Smooth muscle cell (in vitro differentiated cells): Measurements from ENCODE around the gene HS3ST5. TPM values are rescaled to one million over a fixed set of nuclear protein-coding genes. Genes with fewer than 3 reads are reported as not detected.

Source experiments
- DNase-seq: peaks from one replicate; lab custom pipeline; 2025; ENCODE audit not compliant: unreplicated experiment; lab: John Stamatoyannopoulos, UW
- H2AFZ ChIP-seq: fragments of 200-600 bp; sonication (generic); 2 replicates; pipeline ENCODE4 v1.6.0; 2016; ENCODE audit warnings: antibody characterized with exemption, low read depth, mild to moderate bottlenecking
- H3F3A ChIP-seq: fragments of 200-600 bp; sonication (generic); 2 replicates; pipeline ENCODE4 v1.6.0; 2017; ENCODE audit warnings: antibody characterized with exemption, low read depth
- H3K27ac ChIP-seq: fragments of 200-600 bp; sonication (generic); 2 replicates; pipeline ENCODE4 v1.5.1; 2016; ENCODE audit warnings: low read depth, mild to moderate bottlenecking
- H3K27me3 ChIP-seq: fragments of 200-600 bp; sonication (generic); 2 replicates; pipeline ENCODE4 v1.6.1; 2016; ENCODE audit warnings: low read depth, mild to moderate bottlenecking
- H3K36me3 ChIP-seq: fragments of 200-600 bp; sonication (generic); 2 replicates; pipeline ENCODE4 v1.5.1; 2016; ENCODE audit warnings: low read depth
- H3K4me1 ChIP-seq: fragments of 200-600 bp; sonication (generic); 2 replicates; pipeline ENCODE4 v1.5.1; 2016; ENCODE audit warnings: low read depth
- H3K4me2 ChIP-seq: fragments of 200-600 bp; sonication (generic); 2 replicates; pipeline ENCODE4 v1.6.0; 2016; ENCODE audit warnings: mild to moderate bottlenecking
- H3K4me3 ChIP-seq: fragments of 200-600 bp; sonication (generic); 2 replicates; pipeline ENCODE4 v1.5.1; 2016; ENCODE audit warnings: mild to moderate bottlenecking
- H3K79me2 ChIP-seq: fragments of 200-600 bp; sonication (generic); 2 replicates; pipeline ENCODE4 v1.6.0; 2016; ENCODE audit warnings: low read depth, mild to moderate bottlenecking
- H3K9ac ChIP-seq: fragments of 200-600 bp; sonication (generic); 2 replicates; pipeline ENCODE4 v1.6.0; 2016; ENCODE audit warnings: low read depth
- H3K9me3 ChIP-seq: fragments of 200-600 bp; sonication (generic); replicated peaks from 2 replicates; pipeline ENCODE4 v1.5.1; 2016; ENCODE audit warnings: low read depth
- H4K20me1 ChIP-seq: fragments of 200-600 bp; sonication (generic); 2 replicates; pipeline ENCODE4 v1.6.0; 2016; ENCODE audit warnings: low read depth
- WGBS: methylation state at CpG from one replicate; pipeline ENCODE4 v1.1.7; 2016; ENCODE audit warnings: low lambda C conversion rate; 5-methylcytosine and 5-hydroxymethylcytosine counted together
- polyA plus RNA-seq: library from polyadenylated mRNA; unstranded; fragments of >200 nt; fragmentation: Nextera tagmentation; extraction: Ambion mirVana; gene quantifications from 2 replicates; pipeline ENCODE4 v1.2.1, GENCODE V29; 2016
- total RNA-seq: library from RNA; depleted of rRNA; stranded (reverse); fragments of >200 nt; gene quantifications from 2 replicates; pipeline ENCODE4 v1.2.3, GENCODE V29; 2014
- TF ChIP-seq, protein P1 (sequence below): fragments of 200-600 bp; sonication (generic); IDR thresholded peaks from 2 replicates; pipeline ENCODE4 v1.5.1; 2017; ENCODE audit warnings: borderline replicate concordance, mild to moderate bottlenecking, antibody characterized with exemption; ENCODE audit not compliant: insufficient read depth, poor library complexity, severe bottlenecking

The HS3ST5 gene
- total and polyA plus RNA-seq, 2 experiments from 2014 or later: 0.18 to 0.25 TPM

DNA sequence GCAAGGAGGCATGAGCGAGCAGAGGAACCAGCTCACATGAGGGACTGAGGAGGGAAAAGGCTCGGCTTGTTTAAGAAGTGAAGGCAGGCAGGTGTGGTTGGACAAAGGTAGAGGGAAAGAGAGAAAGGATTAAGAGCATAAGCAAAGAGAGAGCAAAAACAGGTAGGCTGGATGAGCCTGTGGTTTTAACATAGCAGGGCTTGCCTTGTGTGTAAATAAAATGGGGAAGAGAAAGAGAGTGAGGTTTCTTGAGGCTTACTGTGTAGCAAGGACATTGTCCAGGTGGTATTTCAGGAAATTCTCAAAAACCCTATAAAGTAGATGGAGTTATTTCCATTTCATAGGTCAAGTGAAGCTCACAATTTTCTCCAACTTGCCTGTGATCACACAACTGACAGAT, 278.0 kb downstream of the HS3ST5 start:
- H3K27ac ChIP-seq: no peak overlapping the region
- H3K9me3 ChIP-seq: no peaks in the 10 kb centered on the region
- no peak for DNase-seq
- no peaks in the 10 kb centered on the region for H4K20me1 ChIP-seq
- TF ChIP-seq, protein P1, sequence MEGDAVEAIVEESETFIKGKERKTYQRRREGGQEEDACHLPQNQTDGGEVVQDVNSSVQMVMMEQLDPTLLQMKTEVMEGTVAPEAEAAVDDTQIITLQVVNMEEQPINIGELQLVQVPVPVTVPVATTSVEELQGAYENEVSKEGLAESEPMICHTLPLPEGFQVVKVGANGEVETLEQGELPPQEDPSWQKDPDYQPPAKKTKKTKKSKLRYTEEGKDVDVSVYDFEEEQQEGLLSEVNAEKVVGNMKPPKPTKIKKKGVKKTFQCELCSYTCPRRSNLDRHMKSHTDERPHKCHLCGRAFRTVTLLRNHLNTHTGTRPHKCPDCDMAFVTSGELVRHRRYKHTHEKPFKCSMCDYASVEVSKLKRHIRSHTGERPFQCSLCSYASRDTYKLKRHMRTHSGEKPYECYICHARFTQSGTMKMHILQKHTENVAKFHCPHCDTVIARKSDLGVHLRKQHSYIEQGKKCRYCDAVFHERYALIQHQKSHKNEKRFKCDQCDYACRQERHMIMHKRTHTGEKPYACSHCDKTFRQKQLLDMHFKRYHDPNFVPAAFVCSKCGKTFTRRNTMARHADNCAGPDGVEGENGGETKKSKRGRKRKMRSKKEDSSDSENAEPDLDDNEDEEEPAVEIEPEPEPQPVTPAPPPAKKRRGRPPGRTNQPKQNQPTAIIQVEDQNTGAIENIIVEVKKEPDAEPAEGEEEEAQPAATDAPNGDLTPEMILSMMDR: no peak
- H3K9ac ChIP-seq: no peak overlapping the region
- H3K27me3 ChIP-seq: no peaks in the 10 kb centered on the region
- H3K4me2 ChIP-seq: no peak overlapping the region
- no peak overlapping the region for H3K4me3 ChIP-seq
- H3K79me2 ChIP-seq: no peaks in the 10 kb centered on the region
- no peaks in the 10 kb centered on the region for H3K4me1 ChIP-seq
- no peaks in the 10 kb centered on the region for H3F3A ChIP-seq
- 91% methylated on average over 2 of the region's 2 CpGs for WGBS
- H2AFZ ChIP-seq: no peak overlapping the region
- no peaks in the 10 kb centered on the region for H3K36me3 ChIP-seq

DNA sequence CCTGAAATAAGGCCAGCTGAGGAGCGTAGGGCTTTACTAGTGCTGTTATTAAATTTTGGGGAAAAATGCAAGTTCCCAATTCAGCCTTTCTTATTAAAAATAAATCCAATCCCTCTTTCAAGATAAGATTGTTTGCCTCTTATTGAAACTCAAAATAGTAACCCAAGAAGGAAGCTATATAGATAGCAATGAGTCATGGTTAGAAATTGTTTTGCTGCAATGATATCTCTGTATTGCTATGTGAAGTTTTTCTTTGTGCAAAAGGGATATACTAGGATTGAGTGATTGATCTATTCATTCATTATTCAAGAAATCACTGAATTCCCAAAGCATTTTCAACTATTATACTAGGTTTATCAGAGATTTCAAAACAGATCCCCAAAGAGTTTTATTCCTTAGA, 278.9 kb downstream of the HS3ST5 start:
- H3K9me3 ChIP-seq: no peaks in the 10 kb centered on the region
- H3K4me3 ChIP-seq: no peak overlapping the region
- H3K4me2 ChIP-seq: no peak overlapping the region
- no peak overlapping the region for H3K27ac ChIP-seq
- no peaks in the 10 kb centered on the region for H3K4me1 ChIP-seq
- H2AFZ ChIP-seq: no peak overlapping the region
- no peaks in the 10 kb centered on the region for H3K79me2 ChIP-seq
- no peak for DNase-seq
- no peaks in the 10 kb centered on the region for H3K27me3 ChIP-seq
- no peaks in the 10 kb centered on the region for H3F3A ChIP-seq
- H4K20me1 ChIP-seq: no peaks in the 10 kb centered on the region
- H3K36me3 ChIP-seq: no peaks in the 10 kb centered on the region
- TF ChIP-seq, protein P1: no peak
- no peak overlapping the region for H3K9ac ChIP-seq
- 100% methylated on average over 1 of the region's 1 CpG for WGBS

DNA sequence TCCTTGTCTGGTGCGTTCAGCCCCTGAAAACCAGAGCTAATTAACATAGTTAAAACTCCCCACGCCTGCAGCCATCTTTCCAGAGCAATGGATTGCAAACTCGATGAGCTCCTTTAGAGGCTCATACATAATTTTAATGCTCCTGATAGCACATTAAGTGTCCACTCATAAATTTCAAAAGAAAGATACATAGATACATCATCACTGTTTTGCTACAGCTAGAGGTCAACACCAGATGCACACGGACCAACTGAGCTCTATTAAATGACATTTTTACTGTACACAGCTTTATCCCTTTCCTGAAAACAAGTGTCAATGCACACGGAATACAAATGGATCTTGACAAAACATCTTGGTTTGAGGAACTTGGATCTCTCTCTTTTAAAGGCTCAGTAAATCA, 280.6 kb downstream of the HS3ST5 start:
- no peak overlapping the region for H3K4me2 ChIP-seq
- WGBS: 63% methylated on average over 5 of the region's 5 CpGs
- no peak for DNase-seq
- H3K79me2 ChIP-seq: no peaks in the 10 kb centered on the region
- H3K9me3 ChIP-seq: no peaks in the 10 kb centered on the region
- no peak overlapping the region for H2AFZ ChIP-seq
- no peak overlapping the region for H3K27ac ChIP-seq
- no peaks in the 10 kb centered on the region for H4K20me1 ChIP-seq
- no peaks in the 10 kb centered on the region for H3K36me3 ChIP-seq
- H3K27me3 ChIP-seq: no peaks in the 10 kb centered on the region
- H3K9ac ChIP-seq: no peak overlapping the region
- H3K4me1 ChIP-seq: no peaks in the 10 kb centered on the region
- H3F3A ChIP-seq: no peaks in the 10 kb centered on the region
- TF ChIP-seq, protein P1: no peak
- H3K4me3 ChIP-seq: no peak overlapping the region

DNA sequence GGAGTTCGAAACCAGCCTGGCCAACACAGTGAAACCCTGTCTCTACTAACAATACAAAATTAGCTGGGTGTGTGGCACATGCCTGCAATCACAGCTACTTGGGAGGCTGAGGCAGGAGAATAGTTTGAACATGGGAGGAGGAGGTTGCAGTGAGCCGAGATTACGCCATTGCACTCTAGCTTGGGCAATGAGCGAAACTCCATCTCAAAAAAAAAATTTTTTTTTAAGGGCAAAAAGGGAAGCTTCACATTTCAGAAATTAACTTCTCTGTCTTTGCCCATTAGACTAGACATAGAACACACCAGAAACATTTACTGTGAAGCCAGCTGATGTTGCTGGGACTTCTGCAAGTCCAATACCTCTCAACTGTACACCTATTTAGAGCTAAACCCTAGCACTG, 281.1 kb downstream of the HS3ST5 start:
- Histone ChIP-seq H2AFZ (no peak overlapping the region), H3K4me1 (no peaks in the 10 kb centered on the region), H3K9me3 (no peaks in the 10 kb centered on the region), H3K27ac (no peak overlapping the region), H3F3A (no peaks in the 10 kb centered on the region), H3K4me3 (no peak overlapping the region), H3K79me2 (no peaks in the 10 kb centered on the region), H3K27me3 (no peaks in the 10 kb centered on the region), H3K4me2 (no peak overlapping the region), H3K9ac (no peak overlapping the region), H3K36me3 (no peaks in the 10 kb centered on the region), H4K20me1 (no peaks in the 10 kb centered on the region)
- DNase-seq: no peak
- WGBS: 100% methylated on average over 4 of the region's 4 CpGs
- TF ChIP-seq, protein P1: no peak
